ENCODE results near the gene MRPS12. TPM values are rescaled to one million over a fixed set of nuclear protein-coding genes. Genes with fewer than 3 reads are reported as not detected.

Gene MRPS12
- total and polyA plus RNA-seq, 9 of the 15 experiments (the other 6 are each of a cell fraction or from before 2014, with no cell fraction given), result 8.1 to 174 (median 52.0) TPM

DNA sequence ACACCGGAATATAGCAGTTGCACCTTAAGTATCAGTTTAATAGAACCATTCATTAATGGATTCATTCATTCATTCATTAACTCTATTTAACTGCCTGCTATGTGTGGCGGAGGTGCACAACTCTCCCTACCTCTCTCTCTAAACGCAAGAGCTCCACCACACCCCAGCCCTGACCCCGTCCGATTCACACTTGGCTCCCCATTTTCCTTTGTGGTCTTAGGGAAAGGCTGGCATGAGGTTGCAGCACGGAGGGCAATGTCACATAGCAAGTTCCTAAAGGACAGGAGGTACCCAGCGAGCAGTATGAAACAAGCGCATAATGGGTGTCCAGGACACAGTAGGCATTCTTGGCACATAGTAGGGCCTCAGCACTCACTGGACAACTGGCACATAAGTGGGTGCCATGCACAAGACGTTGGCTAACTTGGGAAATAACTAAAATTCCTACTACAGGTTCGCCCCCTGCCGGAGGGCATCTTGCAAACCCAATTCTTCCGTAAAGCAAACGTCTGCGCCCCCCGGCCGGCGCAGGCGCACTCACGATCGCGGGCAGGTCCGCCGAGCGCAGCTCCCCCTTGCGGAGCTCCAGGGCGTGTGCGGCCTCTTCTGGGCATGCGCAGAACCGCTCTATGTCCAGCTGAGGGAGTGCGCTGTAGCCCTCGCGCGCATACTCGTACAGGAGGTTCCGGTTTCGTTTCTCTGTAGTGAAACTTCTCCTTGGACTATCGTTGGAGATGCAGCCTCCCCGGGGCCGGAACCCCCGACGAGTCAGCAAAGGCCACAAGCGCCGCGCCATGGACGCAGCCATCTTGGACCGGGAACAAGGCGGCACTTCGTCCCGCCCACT, 592 bp upstream of the MRPS12 start, which contains the start of gene SARS2 (continued):
- TF ChIP-seq, protein P1, sequence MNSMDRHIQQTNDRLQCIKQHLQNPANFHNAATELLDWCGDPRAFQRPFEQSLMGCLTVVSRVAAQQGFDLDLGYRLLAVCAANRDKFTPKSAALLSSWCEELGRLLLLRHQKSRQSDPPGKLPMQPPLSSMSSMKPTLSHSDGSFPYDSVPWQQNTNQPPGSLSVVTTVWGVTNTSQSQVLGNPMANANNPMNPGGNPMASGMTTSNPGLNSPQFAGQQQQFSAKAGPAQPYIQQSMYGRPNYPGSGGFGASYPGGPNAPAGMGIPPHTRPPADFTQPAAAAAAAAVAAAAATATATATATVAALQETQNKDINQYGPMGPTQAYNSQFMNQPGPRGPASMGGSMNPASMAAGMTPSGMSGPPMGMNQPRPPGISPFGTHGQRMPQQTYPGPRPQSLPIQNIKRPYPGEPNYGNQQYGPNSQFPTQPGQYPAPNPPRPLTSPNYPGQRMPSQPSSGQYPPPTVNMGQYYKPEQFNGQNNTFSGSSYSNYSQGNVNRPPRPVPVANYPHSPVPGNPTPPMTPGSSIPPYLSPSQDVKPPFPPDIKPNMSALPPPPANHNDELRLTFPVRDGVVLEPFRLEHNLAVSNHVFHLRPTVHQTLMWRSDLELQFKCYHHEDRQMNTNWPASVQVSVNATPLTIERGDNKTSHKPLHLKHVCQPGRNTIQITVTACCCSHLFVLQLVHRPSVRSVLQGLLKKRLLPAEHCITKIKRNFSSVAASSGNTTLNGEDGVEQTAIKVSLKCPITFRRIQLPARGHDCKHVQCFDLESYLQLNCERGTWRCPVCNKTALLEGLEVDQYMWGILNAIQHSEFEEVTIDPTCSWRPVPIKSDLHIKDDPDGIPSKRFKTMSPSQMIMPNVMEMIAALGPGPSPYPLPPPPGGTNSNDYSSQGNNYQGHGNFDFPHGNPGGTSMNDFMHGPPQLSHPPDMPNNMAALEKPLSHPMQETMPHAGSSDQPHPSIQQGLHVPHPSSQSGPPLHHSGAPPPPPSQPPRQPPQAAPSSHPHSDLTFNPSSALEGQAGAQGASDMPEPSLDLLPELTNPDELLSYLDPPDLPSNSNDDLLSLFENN (IDR thresholded peaks at IDR 0.05; ENCODE audit: low read depth in 2 of 2, low read length in 2 of 2), result peak in 1 of 2 experiments; percentile 18; a peak in 1 of 4 replicates
- TF ChIP-seq NRF1 (conservative IDR thresholded peaks at IDR 0.05 in 1 of 2, IDR thresholded peaks at IDR 0.05 in 1 of 2) (peak; percentile 97 to 98), FOS (IDR thresholded peaks at IDR 0.05; ENCODE audit: extremely low read depth, insufficient read length) (no peak), MECOM (CRISPR knock-in tag; IDR thresholded peaks at IDR 0.05) (peak; percentile 68), HEY1 (CRISPR knock-in tag; IDR thresholded peaks at IDR 0.05; ENCODE audit: borderline replicate concordance) (no peak), ZNF347 (CRISPR knock-in tag; IDR thresholded peaks at IDR 0.05; ENCODE audit: low read depth) (no peak), CBX8 (IDR thresholded peaks at IDR 0.05; ENCODE audit: borderline replicate concordance, extremely low read depth, low read depth, low read length, poor library complexity, severe bottlenecking) (no peak), BHLHE40 (IDR thresholded peaks at IDR 0.05; ENCODE audit: low read length) (peak; percentile 33), PCBP1 (IDR thresholded peaks at IDR 0.05; ENCODE audit: low read depth, low read length, poor library complexity, severe bottlenecking) (no peak), ZNF561 (CRISPR knock-in tag; conservative IDR thresholded peaks at IDR 0.05) (0 out of 2 replicates have a peak, but pooled peaks have one; percentile 74), CHD2 (IDR thresholded peaks at IDR 0.05; ENCODE audit: low read depth, low read length) (no peak)
- TF ChIP-seq, protein P2, sequence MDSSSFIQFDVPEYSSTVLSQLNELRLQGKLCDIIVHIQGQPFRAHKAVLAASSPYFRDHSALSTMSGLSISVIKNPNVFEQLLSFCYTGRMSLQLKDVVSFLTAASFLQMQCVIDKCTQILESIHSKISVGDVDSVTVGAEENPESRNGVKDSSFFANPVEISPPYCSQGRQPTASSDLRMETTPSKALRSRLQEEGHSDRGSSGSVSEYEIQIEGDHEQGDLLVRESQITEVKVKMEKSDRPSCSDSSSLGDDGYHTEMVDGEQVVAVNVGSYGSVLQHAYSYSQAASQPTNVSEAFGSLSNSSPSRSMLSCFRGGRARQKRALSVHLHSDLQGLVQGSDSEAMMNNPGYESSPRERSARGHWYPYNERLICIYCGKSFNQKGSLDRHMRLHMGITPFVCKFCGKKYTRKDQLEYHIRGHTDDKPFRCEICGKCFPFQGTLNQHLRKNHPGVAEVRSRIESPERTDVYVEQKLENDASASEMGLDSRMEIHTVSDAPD (CRISPR knock-in tag; IDR thresholded peaks at IDR 0.05), result 0 out of 2 replicates have a peak, but pooled peaks have one; percentile 21
- TF ChIP-seq, protein P3, sequence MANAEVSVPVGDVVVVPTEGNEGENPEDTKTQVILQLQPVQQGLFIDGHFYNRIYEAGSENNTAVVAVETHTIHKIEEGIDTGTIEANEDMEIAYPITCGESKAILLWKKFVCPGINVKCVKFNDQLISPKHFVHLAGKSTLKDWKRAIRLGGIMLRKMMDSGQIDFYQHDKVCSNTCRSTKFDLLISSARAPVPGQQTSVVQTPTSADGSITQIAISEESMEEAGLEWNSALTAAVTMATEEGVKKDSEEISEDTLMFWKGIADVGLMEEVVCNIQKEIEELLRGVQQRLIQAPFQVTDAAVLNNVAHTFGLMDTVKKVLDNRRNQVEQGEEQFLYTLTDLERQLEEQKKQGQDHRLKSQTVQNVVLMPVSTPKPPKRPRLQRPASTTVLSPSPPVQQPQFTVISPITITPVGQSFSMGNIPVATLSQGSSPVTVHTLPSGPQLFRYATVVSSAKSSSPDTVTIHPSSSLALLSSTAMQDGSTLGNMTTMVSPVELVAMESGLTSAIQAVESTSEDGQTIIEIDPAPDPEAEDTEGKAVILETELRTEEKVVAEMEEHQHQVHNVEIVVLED (CRISPR knock-in tag; IDR thresholded peaks at IDR 0.05), result peak; percentile 65; the same call in 1 of the 2 replicates
- TF ChIP-seq, protein P4, sequence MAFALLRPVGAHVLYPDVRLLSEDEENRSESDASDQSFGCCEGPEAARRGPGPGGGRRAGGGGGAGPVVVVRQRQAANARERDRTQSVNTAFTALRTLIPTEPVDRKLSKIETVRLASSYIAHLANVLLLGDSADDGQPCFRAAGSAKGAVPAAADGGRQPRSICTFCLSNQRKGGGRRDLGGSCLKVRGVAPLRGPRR (CRISPR knock-in tag; IDR thresholded peaks at IDR 0.05), result peak; percentile 40; the same call in 1 of the 2 replicates
- TF ChIP-seq, protein P5, sequence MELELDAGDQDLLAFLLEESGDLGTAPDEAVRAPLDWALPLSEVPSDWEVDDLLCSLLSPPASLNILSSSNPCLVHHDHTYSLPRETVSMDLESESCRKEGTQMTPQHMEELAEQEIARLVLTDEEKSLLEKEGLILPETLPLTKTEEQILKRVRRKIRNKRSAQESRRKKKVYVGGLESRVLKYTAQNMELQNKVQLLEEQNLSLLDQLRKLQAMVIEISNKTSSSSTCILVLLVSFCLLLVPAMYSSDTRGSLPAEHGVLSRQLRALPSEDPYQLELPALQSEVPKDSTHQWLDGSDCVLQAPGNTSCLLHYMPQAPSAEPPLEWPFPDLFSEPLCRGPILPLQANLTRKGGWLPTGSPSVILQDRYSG (tag; conservative IDR thresholded peaks at IDR 0.05; ENCODE audit: low read depth), result no peak
- TF ChIP-seq, protein P6, sequence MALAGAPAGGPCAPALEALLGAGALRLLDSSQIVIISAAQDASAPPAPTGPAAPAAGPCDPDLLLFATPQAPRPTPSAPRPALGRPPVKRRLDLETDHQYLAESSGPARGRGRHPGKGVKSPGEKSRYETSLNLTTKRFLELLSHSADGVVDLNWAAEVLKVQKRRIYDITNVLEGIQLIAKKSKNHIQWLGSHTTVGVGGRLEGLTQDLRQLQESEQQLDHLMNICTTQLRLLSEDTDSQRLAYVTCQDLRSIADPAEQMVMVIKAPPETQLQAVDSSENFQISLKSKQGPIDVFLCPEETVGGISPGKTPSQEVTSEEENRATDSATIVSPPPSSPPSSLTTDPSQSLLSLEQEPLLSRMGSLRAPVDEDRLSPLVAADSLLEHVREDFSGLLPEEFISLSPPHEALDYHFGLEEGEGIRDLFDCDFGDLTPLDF (CRISPR knock-in tag; IDR thresholded peaks at IDR 0.05), result 0 out of 2 replicates have a peak, but pooled peaks have one; percentile 29
